Epithelial cell of proximal tubule (primary cell): ENCODE results near the gene CIBAR2. TPM values are rescaled to one million over a fixed set of nuclear protein-coding genes. Genes with fewer than 3 reads are reported as not detected.

ENCODE experiments used
- DNase-seq: peaks from one replicate; pipeline ENCODE4 v3.0.0-alpha.2; 2011; ENCODE audit warnings: low read depth
- H3K4me3 ChIP-seq: 2 replicates; pipeline ENCODE4 v1.5.1; 2011; ENCODE audit warnings: low read depth, mild to moderate bottlenecking, low read length
- CTCF ChIP-seq: conservative IDR thresholded peaks from 2 replicates; pipeline ENCODE4 v1.5.1; 2012; ENCODE audit warnings: low read depth, mild to moderate bottlenecking, low read length
- total RNA-seq: library from RNA; depleted of rRNA; stranded (reverse); fragments of >200 nt; gene quantifications from 2 replicates; pipeline ENCODE4 v1.2.3, GENCODE V29; 2015

CIBAR2 gene
- total RNA-seq, 1 donor from 2014 or later: not detected

GRCh38 chr16:85111184-85111583, 1.1 kb downstream of the CIBAR2 start:
- H3K4me3 ChIP-seq: no peak overlapping the region
- TF ChIP-seq CTCF: no peak
- DNase-seq: no peak

- TF ChIP-seq CTCF: no peak
- H3K4me3 ChIP-seq: no peak overlapping the region
- DNase-seq: no peak
These were observed 2.2 kb downstream of the CIBAR2 start for GRCh38 chr16:85110105-85110504.

GRCh38 chr16:85107532-85107931, 4.7 kb downstream of the CIBAR2 start:
- TF ChIP-seq CTCF: no peak
- DNase-seq: no peak
- no peak overlapping the region for H3K4me3 ChIP-seq

GRCh38 chr16:85107083-85107482, 5.2 kb downstream of the CIBAR2 start:
- DNase-seq: no peak
- TF ChIP-seq CTCF: no peak

GRCh38 chr16:85105475-85105874, 6.8 kb downstream of the CIBAR2 start:
- TF ChIP-seq CTCF: no peak
- no peak for DNase-seq
- no peak overlapping the region for H3K4me3 ChIP-seq

More at GRCh38 chr16:85107083-85107482, 5.2 kb downstream of the CIBAR2 start:
- no peak overlapping the region for H3K4me3 ChIP-seq

- no peak overlapping the region for H3K4me3 ChIP-seq
- TF ChIP-seq CTCF: no peak
- DNase-seq: no peak
These were observed 7.4 kb downstream of the CIBAR2 start for GRCh38 chr16:85104821-85105391.

GRCh38 chr16:85104147-85104546, 8.1 kb downstream of the CIBAR2 start:
- DNase-seq: no peak
- TF ChIP-seq CTCF: no peak

More at GRCh38 chr16:85104147-85104546, 8.1 kb downstream of the CIBAR2 start:
- H3K4me3 ChIP-seq: no peak overlapping the region
